Measurements from ENCODE around the gene CERS1.
"Not testable (repeated sequence)": the region's sequence is repeated elsewhere in the genome, so short reads cannot be mapped to it uniquely, and the experiment has no call there.

Gene CERS1

GRCh38 chr19:18928018-18928805, 32.3 kb upstream of the CERS1 start:
- FAIRE-seq (no peak), DNase-seq (ENCODE audit: insufficient read length, low spot score) (no peak)
- TF ChIP-seq POLR2A (IDR thresholded peaks at IDR 0.05; ENCODE audit: low read depth, low read length) = no peak

GRCh38 chr19:18924684-18925213, 28.8 kb upstream of the CERS1 start:
- no peak for DNase-seq (ENCODE audit: insufficient read length, low spot score)
- no peak for TF ChIP-seq POLR2A (IDR thresholded peaks at IDR 0.05; ENCODE audit: low read depth, low read length)
- FAIRE-seq = no peak

GRCh38 chr19:18922228-18922985, 26.4 kb upstream of the CERS1 start:
- no peak for FAIRE-seq
- no peak for TF ChIP-seq POLR2A (IDR thresholded peaks at IDR 0.05; ENCODE audit: low read depth, low read length)
- no peak for DNase-seq (ENCODE audit: insufficient read length, low spot score)

GRCh38 chr19:18921593-18921992, 25.6 kb upstream of the CERS1 start:
- TF ChIP-seq POLR2A (IDR thresholded peaks at IDR 0.05; ENCODE audit: low read depth, low read length) = no peak
- FAIRE-seq = no peak
- DNase-seq (ENCODE audit: insufficient read length, low spot score) = no peak

- DNase-seq (ENCODE audit: insufficient read length, low spot score) = no peak
- TF ChIP-seq POLR2A (IDR thresholded peaks at IDR 0.05; ENCODE audit: low read depth, low read length) = no peak
- no peak for FAIRE-seq
Observed at GRCh38 chr19:18920400-18920799, 24.4 kb upstream of the CERS1 start.

- TF ChIP-seq POLR2A (IDR thresholded peaks at IDR 0.05; ENCODE audit: low read depth, low read length) = no peak
- FAIRE-seq (no peak), DNase-seq (ENCODE audit: insufficient read length, low spot score) (no peak)
Observed at GRCh38 chr19:18919900-18920214, 23.9 kb upstream of the CERS1 start.

GRCh38 chr19:18919086-18919899, 23.3 kb upstream of the CERS1 start, which contains the start of the genes COPE and DDX49:
Gene COPE (minus strand): TSS chr19:18919387. CDS start chr19:18919348, 39 bp downstream.
Gene DDX49 (plus strand): TSS chr19:18919715. CDS start chr19:18919742, 27 bp downstream.
- peak; percentile 66 for FAIRE-seq
- peak; percentile 69 for TF ChIP-seq POLR2A (IDR thresholded peaks at IDR 0.05; ENCODE audit: low read depth, low read length)
- peak; percentile 98 for DNase-seq (ENCODE audit: insufficient read length, low spot score)

- not testable (repeated sequence) for DNase-seq (ENCODE audit: insufficient read length, low spot score); FAIRE-seq
Observed at GRCh38 chr19:18917593-18917992, 21.6 kb upstream of the CERS1 start.

- DNase-seq (ENCODE audit: insufficient read length, low spot score) = no peak
- no peak for TF ChIP-seq POLR2A (IDR thresholded peaks at IDR 0.05; ENCODE audit: low read depth, low read length)
- FAIRE-seq = no peak
Observed at GRCh38 chr19:18915639-18916038, 19.7 kb upstream of the CERS1 start.

GRCh38 chr19:18913466-18913865, 17.5 kb upstream of the CERS1 start:
- no peak for FAIRE-seq
- no peak for TF ChIP-seq POLR2A (IDR thresholded peaks at IDR 0.05; ENCODE audit: low read depth, low read length)
- no peak for DNase-seq (ENCODE audit: insufficient read length, low spot score)

GRCh38 chr19:18912933-18913332, 17.0 kb upstream of the CERS1 start:
- FAIRE-seq (no peak), DNase-seq (ENCODE audit: insufficient read length, low spot score) (no peak)
- no peak for TF ChIP-seq POLR2A (IDR thresholded peaks at IDR 0.05; ENCODE audit: low read depth, low read length)

- no peak for FAIRE-seq
- no peak for DNase-seq (ENCODE audit: insufficient read length, low spot score)
- no peak for TF ChIP-seq POLR2A (IDR thresholded peaks at IDR 0.05; ENCODE audit: low read depth, low read length)
Observed at GRCh38 chr19:18910801-18911436, 15.0 kb upstream of the CERS1 start.

GRCh38 chr19:18910010-18910409, 14.1 kb upstream of the CERS1 start:
- DNase-seq (ENCODE audit: insufficient read length, low spot score) = no peak
- TF ChIP-seq POLR2A (IDR thresholded peaks at IDR 0.05; ENCODE audit: low read depth, low read length) = no peak
- FAIRE-seq = no peak

All from H54 (cell line).